MV-4-11 (cell line): ENCODE data around the gene SUMO4.

Experiments
- DNase-seq: peaks from one replicate; lab custom pipeline; 2025; lab: John Stamatoyannopoulos, UW

Gene SUMO4

DNA sequence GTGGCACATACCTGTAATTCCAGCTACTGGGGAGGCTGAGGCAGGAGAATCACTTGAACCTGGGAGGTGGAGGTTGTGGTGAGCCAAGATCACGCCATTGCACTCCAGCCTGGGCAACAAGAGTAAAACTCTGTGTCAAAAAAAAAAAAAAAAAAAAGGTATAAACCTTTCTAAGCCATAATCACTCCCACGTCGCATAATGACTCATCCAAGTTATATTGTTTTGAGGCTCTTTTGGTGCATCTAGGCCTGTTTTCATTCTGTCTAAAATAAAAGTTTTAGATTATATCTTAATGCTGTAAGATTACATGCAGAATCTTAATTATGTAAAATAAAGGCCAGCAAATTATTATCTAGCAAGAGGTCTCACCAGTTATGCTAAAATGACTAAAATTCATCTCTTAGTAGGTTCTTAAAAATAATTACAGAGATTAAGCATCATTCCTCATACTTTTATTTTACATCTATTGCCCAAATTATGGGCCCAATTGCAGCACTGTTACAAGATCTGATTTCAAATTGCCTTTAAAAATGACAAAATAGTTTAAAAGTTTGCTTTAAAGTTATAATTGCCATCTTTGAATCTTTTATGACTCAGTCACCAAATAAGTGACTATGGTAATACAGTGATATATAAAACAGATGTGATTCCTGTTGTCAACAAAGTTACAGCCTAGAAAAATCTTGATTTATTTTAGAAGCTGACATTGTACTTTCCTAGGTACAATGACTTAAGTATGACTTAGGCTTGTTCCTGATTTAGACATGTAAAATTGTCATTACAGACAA is 10.4 kb upstream of the SUMO4 start:
- DNase-seq, result no peak

DNA sequence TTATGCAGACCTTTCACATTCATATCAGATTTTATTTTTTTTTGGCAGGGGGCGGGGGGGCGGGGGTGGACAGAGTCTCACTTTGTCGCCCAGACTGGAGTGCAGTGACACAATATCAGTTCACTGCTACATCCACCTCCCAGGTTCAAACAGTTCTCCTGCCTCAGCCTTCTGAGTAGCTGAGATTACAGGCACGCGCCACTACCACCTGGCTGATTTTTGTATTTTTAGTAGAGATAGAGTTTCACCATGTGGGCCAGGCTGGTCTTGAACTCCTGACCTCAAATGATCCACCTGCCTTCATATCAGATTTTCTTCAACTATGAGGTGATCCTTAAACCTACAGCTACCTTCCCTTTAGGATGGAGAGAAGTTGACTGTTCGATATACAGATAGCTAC is 8.0 kb upstream of the SUMO4 start:
- DNase-seq, result no peak

DNA sequence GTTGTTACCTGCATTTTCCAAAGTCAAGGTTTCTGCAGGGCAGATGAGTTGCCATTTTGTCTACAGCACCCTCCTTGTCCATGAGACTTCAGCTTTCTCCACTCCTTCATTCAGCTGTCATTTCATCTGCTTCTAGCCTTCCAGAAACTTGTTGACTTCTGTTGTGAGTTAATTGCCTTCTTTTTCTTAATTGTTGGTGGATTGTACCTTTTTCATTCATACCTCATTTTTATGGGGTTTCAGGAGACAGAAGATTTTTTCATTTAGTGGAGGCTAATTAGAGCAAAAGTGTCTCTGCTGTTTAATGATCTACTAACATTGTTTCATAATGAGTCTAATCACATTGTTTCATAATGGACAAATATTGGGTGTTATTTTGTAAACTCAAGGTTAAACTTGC is 7.5 kb upstream of the SUMO4 start:
- no peak for DNase-seq

DNA sequence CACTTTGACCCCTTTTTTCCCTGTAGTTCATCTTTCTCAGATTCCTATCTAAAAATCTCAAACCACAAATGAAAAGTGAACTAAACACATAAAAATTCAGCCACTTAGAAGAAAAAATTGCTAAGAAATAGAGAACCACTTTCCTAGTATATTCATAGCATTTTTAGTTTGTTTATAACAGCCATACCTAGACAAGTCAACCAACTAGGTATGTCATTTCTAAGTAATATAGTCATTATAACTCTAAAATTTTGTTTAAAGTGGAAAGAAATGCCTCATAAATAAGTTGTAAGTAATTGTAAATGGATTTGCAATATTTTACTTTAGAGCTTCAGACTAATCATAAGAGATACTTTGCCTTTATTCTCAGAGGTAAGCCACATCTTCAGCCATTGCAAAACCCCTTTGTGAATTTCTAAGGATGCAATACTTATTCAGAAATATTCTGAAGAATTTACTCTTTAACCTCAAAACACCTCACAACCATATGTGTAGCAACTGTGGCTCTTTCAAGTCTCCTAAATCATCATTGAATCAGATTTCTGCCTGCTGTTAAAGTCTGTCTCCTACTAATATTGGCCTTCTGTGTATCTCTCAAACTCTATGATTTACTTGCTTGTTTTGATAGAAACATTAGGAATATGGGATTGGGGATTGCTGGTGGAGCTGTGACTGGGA is 6.9 kb upstream of the SUMO4 start:
- no peak for DNase-seq

DNA sequence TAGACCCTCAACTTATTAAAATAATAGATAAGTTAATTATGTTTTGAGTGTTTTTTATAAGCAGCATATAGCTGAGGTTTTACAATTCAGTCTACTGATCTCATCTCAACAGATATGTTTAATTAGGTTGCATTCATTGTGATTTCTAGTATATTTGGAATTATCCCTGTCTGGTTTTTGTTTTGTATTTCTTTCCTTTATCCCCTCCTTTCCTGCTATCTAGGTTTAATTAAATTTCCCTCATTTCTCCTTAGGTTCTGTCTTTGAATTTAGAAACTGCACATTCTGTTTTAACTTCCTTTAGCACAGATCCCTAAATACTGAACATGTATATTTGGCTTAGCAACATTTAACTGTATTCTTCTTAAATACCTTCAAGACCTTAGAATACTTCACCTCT is 4.9 kb upstream of the SUMO4 start:
- no peak for DNase-seq

DNA sequence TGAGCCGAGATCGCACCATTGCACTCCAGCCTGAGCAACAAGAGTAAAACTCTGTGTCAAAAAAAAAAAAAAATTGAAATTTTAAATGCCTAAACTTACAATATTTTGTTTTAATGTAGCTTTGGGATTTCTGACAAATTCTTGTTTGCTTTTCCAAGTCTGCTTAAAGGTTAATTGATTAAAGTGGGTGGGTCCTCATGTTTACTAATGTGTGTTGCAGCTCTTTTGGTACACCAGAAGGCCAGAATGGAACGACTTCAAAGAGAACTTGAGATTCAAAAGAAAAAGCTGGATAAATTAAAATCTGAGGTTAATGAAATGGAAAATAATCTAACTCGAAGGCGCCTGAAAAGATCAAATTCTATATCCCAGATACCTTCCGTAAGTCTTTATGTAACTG is 2.7 kb upstream of the SUMO4 start:
- no peak for DNase-seq

DNA sequence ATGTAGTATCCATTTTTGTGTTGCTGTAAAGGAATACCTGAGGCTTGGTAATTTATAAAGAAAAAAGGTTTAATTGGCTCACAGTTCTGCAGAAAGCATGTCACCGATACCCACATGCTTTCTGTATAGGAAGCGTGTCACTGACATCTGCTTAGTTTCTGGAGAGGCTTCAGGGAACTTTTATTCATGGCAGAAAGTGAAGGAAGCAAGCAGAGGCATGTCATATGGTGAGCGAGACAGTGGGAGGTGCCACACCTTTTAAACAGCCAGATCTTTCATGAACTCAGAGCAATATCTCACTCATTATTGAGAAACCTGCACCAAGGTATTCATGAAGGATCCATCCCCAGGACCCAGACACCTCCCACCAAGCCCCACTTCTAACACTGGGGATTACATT is 3.5 kb downstream of the SUMO4 start:
- no peak for DNase-seq

DNA sequence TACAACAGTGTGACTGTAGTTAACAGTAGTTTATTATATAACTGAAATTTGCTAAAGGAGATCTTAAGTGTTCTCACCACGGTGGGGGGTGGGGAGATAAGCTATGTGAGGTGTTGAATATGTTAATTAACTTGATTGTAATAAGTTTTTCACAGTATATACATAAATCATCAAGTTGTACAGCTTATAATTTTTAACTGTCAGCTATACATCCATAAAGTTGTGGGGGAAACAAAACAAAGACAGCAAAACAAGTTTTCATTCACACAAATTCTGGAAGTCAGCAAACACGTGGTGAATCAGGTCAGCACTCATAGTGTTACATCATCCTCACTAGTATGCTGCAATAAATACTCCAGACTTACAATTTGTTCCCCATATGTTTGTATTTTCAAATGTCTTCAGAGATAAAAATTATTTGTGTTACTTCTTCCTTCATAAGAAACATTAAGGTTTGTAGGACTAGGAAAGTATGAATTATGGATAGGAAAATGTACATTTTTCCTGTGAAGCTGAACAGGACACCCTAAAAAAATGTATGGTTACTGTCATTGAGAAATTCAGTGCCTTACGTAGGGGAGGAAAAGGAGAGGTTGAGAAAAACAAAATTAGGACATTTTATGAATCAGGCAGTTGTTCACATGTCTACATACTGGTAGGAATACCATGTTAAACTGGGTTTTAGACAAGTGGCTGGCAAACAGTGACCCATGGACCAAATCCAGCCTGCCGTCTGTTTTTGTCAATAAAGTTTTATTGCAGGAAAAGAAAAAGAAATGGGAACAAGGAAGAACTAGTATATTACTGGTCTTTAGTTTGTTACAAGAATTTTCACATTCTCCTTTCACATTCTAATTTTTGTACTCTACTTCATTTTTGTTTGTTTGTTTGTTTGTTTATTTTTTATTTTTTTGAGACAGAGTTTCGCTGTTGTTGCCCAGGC is 6.0 kb downstream of the SUMO4 start:
- peak; percentile 61 for DNase-seq

DNA sequence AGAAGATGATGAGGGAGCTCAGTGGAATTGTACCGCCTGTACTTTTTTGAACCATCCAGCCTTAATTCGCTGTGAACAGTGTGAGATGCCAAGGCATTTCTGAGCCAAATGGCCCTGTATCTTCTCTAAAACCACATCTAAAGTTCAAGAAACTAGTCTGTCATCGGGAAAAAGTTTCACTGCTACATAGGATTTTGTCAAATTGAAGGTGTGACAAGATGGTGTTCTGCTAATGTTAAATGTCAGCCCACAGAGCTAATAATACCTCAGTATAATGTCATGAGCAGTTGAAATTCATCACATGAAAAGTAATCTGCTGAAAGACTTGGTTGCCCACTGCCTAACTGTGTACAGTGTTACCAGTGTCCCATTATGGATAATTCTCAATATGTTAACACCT is 9.6 kb downstream of the SUMO4 start:
- DNase-seq, result no peak

DNA sequence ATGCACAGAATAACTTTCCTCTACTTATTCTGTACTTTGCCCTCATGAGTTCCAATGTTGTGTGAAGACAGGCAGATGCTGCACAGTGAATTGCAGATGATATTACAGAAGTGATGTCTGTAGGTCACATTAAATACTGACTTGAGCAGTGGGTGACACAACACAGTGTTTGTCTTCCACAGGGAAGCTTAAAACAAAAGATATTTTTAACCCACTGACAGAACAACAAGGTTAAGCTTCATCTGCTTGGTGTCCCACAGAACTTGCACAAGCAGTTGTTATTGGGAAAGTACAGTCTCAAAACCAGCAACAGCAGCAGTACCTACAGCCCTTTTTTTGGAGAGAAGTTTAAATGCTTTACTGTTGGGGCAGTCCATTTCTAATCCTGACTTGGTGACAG is 10.5 kb downstream of the SUMO4 start:
- DNase-seq, result peak; percentile 47

DNA sequence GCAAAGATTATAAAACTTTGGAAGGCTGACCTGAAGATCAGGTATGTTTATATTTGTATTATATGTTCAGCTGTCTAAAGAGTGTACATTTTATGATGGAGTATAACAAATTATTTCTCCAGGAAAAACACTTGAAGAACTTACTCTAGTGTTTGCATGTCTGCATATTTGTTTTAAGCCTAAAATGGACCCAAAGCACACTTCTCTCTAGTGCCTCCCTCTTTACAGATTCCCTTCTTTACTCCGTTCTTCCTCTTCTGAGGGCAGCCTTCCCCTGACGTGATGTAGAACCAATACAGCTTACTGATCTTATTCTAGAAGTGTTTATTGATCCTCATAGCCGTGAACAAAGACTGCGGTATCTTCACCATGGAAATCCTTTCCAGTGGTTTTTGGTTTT is 13.9 kb downstream of the SUMO4 start:
- DNase-seq, result no peak

DNA sequence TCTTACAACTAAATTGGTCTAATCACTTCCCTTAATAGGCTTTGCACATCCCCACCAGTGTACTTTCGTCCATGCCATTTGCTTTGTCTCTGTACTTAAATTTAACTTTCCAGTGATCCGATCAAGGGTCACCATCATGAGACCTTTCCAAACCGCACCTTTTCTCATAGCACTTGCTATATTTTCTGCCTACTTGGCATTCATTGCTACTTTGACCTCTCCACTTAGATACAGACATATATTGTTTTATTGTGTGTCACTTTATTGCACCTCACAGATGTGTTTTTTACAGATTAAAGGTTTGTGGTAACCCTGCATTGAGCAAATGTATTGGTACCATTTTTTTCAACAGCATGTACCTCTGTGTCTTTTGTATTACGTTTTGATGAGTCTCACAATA is 14.8 kb downstream of the SUMO4 start:
- no peak for DNase-seq

DNA sequence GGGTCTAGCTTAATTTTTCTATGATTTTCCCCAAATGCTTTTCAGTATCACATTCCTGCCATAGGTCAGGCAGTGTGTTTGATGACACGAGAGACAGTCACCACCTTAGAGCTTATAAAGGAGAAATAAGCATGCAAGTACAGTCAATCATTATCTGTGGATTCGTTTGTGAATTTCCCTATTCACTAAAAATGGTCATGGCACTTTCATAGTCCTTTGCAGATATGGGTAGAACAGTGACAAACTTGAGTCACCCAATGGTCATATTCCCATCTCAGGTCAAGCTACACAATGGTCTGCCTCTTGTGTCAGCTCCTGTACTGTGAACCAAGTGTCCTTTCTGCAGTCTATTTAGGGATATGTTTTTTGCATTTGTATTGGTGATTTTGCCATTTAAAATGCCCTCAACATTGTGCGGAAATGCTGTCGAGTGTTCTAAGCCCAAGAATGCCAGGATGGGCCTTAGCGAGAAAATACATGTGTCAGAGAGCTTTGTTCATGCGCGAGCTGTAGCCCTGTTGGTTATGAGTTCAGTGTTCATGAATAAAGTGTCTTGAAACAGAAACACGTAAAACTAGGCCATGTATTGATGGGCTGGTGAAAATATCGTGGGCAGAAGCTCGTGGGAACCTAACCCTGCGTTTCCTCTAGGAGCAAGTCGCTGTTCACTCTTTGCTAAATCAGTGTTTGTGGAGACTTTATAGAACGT is 19.8 kb downstream of the SUMO4 start:
- no peak for DNase-seq

DNA sequence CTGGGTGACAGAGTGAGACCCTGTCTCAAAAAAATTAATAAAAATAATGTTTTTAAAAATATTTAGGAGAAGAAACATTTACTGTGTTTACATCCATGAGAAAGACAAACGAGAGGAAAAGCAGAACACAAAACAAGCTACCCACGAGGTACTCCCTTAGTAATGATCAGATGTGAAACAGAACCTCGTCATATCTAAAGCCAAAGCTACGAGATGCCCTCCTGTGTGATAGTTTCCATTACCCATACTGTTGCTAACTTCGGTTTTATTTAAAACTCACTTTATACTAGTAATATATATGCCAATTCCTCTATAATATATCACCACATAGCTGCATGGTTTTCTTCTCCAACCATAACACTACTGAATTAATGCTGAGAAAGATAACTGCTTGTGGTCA is 21.1 kb downstream of the SUMO4 start:
- no peak for DNase-seq

DNA sequence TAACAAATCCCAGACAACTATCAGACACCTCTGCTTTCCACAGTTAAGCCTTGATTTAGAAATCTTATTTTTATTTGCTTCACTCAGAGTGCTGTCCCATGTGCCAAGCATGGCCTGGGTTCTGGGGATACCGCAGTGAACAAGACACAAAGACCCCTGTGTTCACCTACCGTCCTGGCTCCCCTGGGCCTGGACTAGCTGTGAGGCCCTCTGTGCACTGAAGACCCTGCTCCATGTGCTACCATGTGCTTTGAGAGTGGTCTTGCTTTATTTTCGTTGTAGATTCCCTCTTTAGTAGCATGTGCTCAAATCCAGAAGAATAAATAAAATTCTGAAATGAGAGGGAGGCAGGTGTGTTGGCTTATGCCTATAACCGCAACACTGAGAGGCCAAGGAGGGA is 22.5 kb downstream of the SUMO4 start:
- no peak for DNase-seq

DNA sequence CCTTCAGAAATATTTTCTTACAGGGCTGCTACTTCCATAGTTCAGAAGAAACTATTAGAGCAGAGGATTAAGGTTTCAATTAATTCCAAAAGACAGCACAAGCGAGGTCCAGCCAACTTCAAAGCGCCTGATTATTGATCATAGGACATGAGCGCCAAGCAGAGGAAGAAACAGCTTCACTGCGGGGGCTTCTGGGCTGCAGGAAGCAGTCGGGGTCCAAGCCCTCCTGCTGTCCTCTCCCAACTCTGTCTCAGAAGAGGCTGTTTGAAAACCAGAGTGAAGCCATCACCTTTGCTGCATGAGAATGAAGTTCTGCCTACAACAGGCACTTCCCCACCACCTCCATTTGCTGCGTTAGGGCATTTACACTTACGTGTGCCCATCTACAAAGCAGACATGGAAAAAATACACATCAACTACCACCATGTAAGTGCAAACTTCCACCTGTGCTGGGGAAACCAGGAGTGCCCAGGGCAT is 23.9 kb downstream of the SUMO4 start:
- no peak for DNase-seq

DNA sequence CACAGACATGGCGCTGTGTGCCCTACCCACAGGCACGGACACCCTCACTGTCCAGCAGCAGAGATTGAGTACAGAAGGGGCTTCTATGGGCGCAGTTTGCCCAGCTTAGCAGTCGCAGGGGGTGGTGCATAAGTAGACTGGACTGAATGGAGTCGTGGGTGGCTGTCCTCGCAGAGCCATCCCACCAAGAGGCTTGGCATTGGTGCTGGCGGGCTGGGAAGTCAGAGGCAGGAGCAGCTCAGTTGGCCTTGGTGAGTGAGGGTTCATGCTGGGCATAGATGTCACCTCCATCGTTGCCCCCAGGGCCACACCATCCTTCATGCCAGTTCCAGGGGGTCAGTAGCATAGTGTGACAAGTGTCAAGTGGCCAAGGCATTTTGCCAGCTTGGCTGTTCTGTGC is 25.2 kb downstream of the SUMO4 start:
- DNase-seq, result no peak

DNA sequence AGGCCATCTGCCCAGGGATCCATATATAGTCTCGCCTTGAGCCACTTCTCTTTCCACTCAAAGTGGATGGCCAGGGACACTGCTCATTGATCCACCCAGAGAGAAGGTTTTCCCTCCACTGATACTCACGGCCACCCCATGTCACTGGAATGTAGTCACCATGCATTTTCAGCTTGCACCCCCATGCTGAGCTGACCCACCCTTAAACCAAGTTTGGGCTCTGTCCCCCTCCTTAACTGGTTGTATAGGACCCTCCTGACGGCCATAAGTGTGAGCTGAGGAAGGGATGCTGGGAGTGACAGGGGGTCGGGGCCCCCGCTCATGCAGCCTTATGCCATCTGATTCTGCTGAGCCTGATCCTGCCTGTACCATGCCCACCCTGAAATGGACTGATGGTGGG is 25.7 kb downstream of the SUMO4 start:
- no peak for DNase-seq

DNA sequence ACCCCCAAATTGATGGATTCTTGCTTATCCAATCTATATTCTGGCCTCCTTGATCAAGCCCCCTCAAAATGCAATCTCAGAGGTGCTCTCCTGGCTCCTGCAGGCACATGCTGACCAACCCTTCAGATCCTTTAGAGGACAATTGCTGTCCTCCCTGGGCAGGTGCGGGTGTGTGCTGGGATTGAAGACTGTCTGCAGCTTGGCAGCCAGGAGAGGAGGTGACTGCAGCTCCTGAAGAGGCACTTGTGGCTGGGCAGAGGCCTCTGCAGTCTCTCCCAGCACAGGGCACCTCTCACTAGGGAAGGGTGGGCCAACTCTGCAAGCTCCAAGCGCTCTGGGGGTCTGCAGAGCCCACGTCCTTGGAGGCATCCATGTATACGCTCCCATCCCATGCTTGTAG is 28.5 kb downstream of the SUMO4 start:
- no peak for DNase-seq

DNA sequence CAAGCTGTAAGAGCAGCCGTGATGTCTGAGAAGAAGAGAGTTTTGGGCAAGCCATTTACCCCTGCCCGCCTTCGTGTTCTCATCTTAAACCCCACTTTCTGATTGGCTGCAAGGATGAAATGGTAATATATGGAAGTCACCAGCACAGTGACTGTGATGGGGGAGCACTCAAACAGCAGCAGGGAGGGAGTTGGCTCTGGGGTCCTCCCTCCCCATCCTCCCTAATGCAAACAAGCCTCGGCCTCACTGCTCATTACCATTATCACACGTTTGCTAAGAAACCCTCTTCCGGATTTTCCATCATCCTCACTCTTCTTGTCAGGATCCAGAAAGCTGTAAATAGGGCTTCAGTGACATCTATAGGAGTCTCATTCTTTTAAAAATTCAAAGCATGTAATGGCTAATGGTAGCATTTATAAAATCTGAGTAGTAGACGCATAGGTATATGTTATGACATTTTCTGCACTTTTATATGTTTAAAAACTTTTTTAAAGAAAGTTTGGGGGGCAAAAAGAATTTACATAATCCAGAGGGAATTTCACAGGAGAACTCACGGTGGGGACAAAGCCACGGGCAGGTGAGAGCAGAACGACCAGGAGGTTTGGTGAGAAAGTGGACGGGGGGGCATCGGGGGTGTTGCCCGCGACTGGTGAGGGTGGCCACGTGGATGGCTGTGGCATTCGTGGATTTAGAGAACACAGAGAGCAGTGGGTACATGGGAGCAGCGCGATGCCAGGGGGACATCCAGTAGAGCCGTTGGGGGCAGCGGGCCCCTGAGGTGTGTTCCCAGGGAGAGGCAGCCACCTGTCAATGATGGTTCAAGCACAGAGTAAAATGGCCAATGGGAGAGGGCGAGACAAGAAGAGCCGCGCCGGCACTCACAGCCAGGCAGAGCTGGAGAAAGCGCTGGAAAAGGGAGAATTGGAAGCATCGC is 29.6 kb downstream of the SUMO4 start:
- no peak for DNase-seq
